ENCODE measurements around the gene KRT85. TPM values are rescaled to one million over a fixed set of nuclear protein-coding genes. Genes with fewer than 3 reads are reported as not detected.

The KRT85 gene
- total and polyA plus RNA-seq, 12 donors: not detected

DNA sequence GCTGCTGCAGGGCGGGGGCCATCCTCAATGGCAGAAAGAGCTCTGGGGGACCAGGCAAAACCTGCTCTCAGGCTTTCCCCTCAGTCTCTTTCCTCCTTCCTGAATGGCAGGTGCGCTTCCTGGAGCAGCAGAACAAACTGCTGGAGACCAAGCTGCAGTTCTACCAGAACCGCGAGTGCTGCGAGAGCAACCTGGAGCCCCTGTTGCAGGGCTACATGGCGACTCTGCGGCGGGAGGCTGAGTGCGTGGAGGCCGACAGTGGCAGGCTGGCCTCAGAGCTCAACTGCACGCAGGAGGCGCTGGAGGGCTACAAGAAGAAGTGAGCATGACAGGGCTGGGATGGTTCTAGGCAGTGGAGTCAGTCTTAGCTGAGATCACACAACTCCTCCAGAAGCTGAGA, 23.2 kb downstream of the KRT85 start:
- H3K9me3 ChIP-seq (replicated peaks in 1 of 3): no peaks in the 10 kb centered on the region
- H3K36me3 ChIP-seq (replicated peaks in 1 of 2): no peaks in the 10 kb centered on the region
- no peak for TF ChIP-seq POLR2A (IDR thresholded peaks at IDR 0.05)
- TF ChIP-seq, protein P1, sequence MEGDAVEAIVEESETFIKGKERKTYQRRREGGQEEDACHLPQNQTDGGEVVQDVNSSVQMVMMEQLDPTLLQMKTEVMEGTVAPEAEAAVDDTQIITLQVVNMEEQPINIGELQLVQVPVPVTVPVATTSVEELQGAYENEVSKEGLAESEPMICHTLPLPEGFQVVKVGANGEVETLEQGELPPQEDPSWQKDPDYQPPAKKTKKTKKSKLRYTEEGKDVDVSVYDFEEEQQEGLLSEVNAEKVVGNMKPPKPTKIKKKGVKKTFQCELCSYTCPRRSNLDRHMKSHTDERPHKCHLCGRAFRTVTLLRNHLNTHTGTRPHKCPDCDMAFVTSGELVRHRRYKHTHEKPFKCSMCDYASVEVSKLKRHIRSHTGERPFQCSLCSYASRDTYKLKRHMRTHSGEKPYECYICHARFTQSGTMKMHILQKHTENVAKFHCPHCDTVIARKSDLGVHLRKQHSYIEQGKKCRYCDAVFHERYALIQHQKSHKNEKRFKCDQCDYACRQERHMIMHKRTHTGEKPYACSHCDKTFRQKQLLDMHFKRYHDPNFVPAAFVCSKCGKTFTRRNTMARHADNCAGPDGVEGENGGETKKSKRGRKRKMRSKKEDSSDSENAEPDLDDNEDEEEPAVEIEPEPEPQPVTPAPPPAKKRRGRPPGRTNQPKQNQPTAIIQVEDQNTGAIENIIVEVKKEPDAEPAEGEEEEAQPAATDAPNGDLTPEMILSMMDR (IDR thresholded peaks at IDR 0.05): no peak
- 91 to 95% (median 95%) methylated on average over 7 to 12 of the region's 12 CpGs for WGBS, 4 donors
- H3K4me1 ChIP-seq (replicated peaks in 1 of 2): no peaks in the 10 kb centered on the region
- DNase-seq: no peak
- intact Hi-C loops (cut with DNase I): no loop called here
- H3K4me3 ChIP-seq: no peak overlapping the region
- no peaks in the 10 kb centered on the region for H3K27me3 ChIP-seq
- H3K27ac ChIP-seq: no peak overlapping the region

DNA sequence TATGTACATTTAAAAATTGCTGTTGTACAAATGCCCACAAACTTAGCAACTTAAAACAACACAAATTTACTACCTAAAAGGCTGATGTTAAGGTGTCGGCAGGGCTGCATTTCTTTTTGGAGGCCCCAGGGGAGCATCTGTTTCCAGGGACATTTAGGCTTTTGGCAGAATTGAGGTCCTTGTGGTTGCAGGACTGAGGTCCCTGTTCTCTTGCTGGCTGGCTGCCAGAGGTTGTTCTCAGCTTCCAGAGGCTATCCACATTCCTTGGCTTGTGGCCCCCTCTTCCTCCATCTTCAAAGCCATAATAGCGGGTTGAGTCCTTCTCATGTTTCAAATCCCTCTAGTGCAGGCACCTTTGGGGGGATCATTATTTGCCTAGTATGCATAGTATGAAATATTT, 23.7 kb downstream of the KRT85 start:
- no peak for DNase-seq
- no peaks in the 10 kb centered on the region for H3K36me3 ChIP-seq (replicated peaks in 1 of 2)
- H3K9me3 ChIP-seq (replicated peaks in 1 of 3): no peaks in the 10 kb centered on the region
- no peaks in the 10 kb centered on the region for H3K4me1 ChIP-seq (replicated peaks in 1 of 2)
- intact Hi-C loops (cut with DNase I): no loop called here
- H3K4me3 ChIP-seq: no peak overlapping the region
- 65 to 93% (median 90%) methylated on average over 2 of the region's 2 CpGs for WGBS, 4 donors
- H3K27me3 ChIP-seq: no peaks in the 10 kb centered on the region
- TF ChIP-seq, protein P1 (IDR thresholded peaks at IDR 0.05): no peak
- no peak for TF ChIP-seq POLR2A (IDR thresholded peaks at IDR 0.05)
- no peak overlapping the region for H3K27ac ChIP-seq

DNA sequence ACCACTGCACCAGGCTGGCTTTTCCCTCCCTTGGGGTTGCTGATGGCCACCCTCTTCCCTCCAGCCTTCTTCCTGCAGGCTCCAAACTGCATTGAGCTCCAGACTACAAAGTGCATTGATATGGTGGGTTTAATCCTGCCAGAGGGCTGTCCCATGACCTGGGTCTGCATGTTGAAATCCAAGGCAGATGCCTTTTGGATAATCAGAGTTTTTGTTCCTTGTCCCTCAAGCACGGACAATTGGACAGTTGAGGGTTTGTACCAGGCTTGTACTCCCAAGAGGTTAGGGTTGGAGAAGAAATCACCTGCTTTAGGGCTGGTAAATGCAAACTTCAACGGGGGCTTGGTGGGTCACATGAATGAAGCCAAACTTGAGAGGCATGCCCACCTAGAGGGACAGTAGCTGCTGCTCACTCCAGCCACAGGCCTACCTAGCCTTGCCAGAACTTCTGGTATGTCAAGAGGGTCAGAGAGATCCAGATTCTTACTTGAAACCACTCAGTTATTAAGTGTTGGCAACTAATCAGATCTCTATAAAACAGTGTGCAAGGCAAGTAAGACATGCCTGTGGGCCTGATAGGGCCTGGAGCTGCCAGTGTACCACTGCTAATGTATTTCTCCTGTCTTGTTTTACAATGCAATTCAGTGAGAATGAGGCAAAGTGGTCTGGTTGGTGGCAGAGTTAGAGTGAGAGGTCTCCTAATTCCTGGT, 24.3 kb downstream of the KRT85 start:
- Histone ChIP-seq H3K27me3 (no peaks in the 10 kb centered on the region), H3K4me1 (replicated peaks in 1 of 2) (no peaks in the 10 kb centered on the region), H3K4me3 (no peak overlapping the region), H3K27ac (no peak overlapping the region), H3K36me3 (replicated peaks in 1 of 2) (no peaks in the 10 kb centered on the region), H3K9me3 (replicated peaks in 1 of 3) (no peaks in the 10 kb centered on the region)
- DNase-seq: no peak
- 77 to 92% (median 80%) methylated on average over 2 of the region's 2 CpGs for WGBS, 4 donors
- TF ChIP-seq POLR2A (IDR thresholded peaks at IDR 0.05): no peak
- TF ChIP-seq, protein P1 (IDR thresholded peaks at IDR 0.05): no peak
- intact Hi-C loops (cut with DNase I): no loop called here

DNA sequence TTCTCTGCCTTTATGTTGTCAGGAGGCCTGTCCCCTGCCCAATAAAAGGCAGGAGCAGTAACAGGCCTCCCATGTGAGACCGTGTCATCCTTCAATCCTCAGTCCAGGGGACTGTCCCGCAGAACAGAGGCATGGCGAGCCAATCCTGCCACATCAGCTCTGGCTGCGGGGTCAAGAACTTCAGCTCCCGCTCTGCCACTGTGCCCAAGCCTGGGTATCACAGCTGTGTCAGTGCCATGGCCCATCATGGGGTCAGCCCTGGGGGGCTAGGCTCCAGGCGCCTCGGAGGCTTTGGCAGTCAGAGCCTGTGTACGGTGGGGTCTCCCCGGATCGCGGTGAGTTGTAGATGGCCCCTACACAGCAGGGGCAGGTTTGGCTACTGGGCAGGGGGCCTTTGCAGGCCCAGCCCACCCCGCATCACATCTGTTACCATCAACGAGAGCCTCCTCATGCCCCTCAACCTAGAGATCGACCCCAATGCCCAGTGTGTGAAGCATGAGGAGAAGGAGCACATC, 26.2 kb downstream of the KRT85 start:
- Histone ChIP-seq H3K27ac (no peak overlapping the region), H3K4me1 (replicated peaks in 1 of 2) (no peaks in the 10 kb centered on the region), H3K27me3 (no peaks in the 10 kb centered on the region), H3K9me3 (replicated peaks in 1 of 3) (peaks cover 0 to 4% (median 0%) of the 10 kb centered on the region in 3 donors), H3K36me3 (replicated peaks in 1 of 2) (no peaks in the 10 kb centered on the region), H3K4me3 (no peak overlapping the region)
- no peak for DNase-seq
- WGBS, 4 donors: 86 to 97% (median 90%) methylated on average over 4 to 14 of the region's 14 CpGs
- intact Hi-C loops (cut with DNase I): no loop called here
- no peak for TF ChIP-seq POLR2A (IDR thresholded peaks at IDR 0.05)
- TF ChIP-seq, protein P1 (IDR thresholded peaks at IDR 0.05): no peak

Data from adrenal gland (tissue), 12 donors.